Naive B cell (primary cell): ENCODE results near the gene C1orf50. TPM values are rescaled to one million over a fixed set of nuclear protein-coding genes. Genes with fewer than 3 reads are reported as not detected.

Experiments used
- ATAC-seq, 2 donors: fragments of 150-1000 bp; cut with Tn5 transposase; 2 replicates each; pipeline ENCODE4 v1.10.0; 2021; ENCODE audit warnings: low read depth in 2 of 2, mild to moderate bottlenecking in 2 of 2, moderate library complexity in 2 of 2
- DNase-seq: peaks from one replicate; pipeline ENCODE4 v3.0.0; 2022
- H3K27ac Mint-ChIP-seq, 6 donors: one replicate each; pipeline ENCODE4 v1.8.0; 2020 to 2022; ENCODE audit warnings: mild to moderate bottlenecking in 6 of 6, mixed read lengths in 6 of 6, moderate library complexity in 5 of 6, inconsistent platforms in 2 of 6
- H3K27me3 Mint-ChIP-seq, 3 donors: one replicate each; pipeline ENCODE4 v1.8.0; 2021 to 2022; ENCODE audit warnings: mixed read lengths in 3 of 3, mild to moderate bottlenecking in 1 of 3
- H3K36me3 Mint-ChIP-seq, 2 donors: one replicate each; pipeline ENCODE4 v1.8.0; 2020 to 2022; ENCODE audit warnings: mixed read lengths in 2 of 2, inconsistent platforms in 1 of 2, mild to moderate bottlenecking in 1 of 2
- H3K4me1 Mint-ChIP-seq, 3 donors: one replicate each; pipeline ENCODE4 v1.8.0; 2020 to 2022; ENCODE audit warnings: mixed read lengths in 3 of 3, inconsistent platforms in 1 of 3, mild to moderate bottlenecking in 1 of 3, moderate library complexity in 1 of 3
- H3K4me3 Mint-ChIP-seq, 8 donors: one replicate each; pipeline ENCODE4 v1.8.0; 2020 to 2022; ENCODE audit warnings: mild to moderate bottlenecking in 8 of 8, mixed read lengths in 8 of 8, moderate library complexity in 8 of 8, inconsistent platforms in 2 of 8
- H3K9me3 Mint-ChIP-seq, 7 donors: one replicate each; pipeline ENCODE4 v1.8.0; 2020 to 2022; ENCODE audit warnings: mixed read lengths in 7 of 7, mild to moderate bottlenecking in 5 of 7, inconsistent platforms in 2 of 7, moderate library complexity in 1 of 7
- polyA plus RNA-seq, 6 donors: library from polyadenylated mRNA; unstranded; fragments of 300-500 nt; fragmentation: Illumina TruSeq; gene quantifications; one replicate each; pipeline ENCODE4 v1.2.3, GENCODE V29; 2021; ENCODE audit warnings: low read depth in 6 of 6

Gene C1orf50
- polyA plus RNA-seq, 6 donors from 2014 or later: 2.3 to 6.6 (median 4.3) TPM

GRCh38 chr1:42757892-42758275 lies 9.2 kb upstream of the C1orf50 start:
- peak overlapping the region in 1 of 6 donors; percentile 71 for H3K27ac Mint-ChIP-seq
- DNase-seq (no peak), ATAC-seq (no peak)
- no peaks in the 10 kb centered on the region for H3K27me3 Mint-ChIP-seq
- H3K9me3 Mint-ChIP-seq: no peaks in the 10 kb centered on the region
- peaks cover 32 to 43% of the 10 kb centered on the region in 2 donors for H3K36me3 Mint-ChIP-seq
- H3K4me1 Mint-ChIP-seq: peaks cover 14 to 32% (median 27%) of the 10 kb centered on the region in 3 donors
- no peak overlapping the region for H3K4me3 Mint-ChIP-seq

GRCh38 chr1:42758641-42759040 lies 8.4 kb upstream of the C1orf50 start:
- peak overlapping the region; percentile 10 to 89 (median 76) for H3K27ac Mint-ChIP-seq
- peaks cover 28 to 39% of the 10 kb centered on the region in 2 donors for H3K36me3 Mint-ChIP-seq
- no peaks in the 10 kb centered on the region for H3K27me3 Mint-ChIP-seq

GRCh38 chr1:42759114-42759513 lies 7.9 kb upstream of the C1orf50 start:
- Mint-ChIP-seq H3K4me3 (peak overlapping the region in 2 of 8 donors; percentile 51 to 64), H3K27me3 (no peaks in the 10 kb centered on the region), H3K4me1 (peaks cover 14 to 34% (median 27%) of the 10 kb centered on the region in 3 donors), H3K36me3 (peaks cover 23 to 34% of the 10 kb centered on the region in 2 donors), H3K9me3 (no peaks in the 10 kb centered on the region), H3K27ac (peak overlapping the region; percentile 10 to 89 (median 76))
- DNase-seq (no peak), ATAC-seq (peak in 1 of 2 donors; percentile 43)

More at GRCh38 chr1:42758641-42759040, 8.4 kb upstream of the C1orf50 start:
- H3K4me3 Mint-ChIP-seq: peak overlapping the region in 1 of 8 donors; percentile 71
- DNase-seq (no peak), ATAC-seq (peak; percentile 69 to 82)
- no peaks in the 10 kb centered on the region for H3K9me3 Mint-ChIP-seq
- H3K4me1 Mint-ChIP-seq: peaks cover 14 to 33% (median 27%) of the 10 kb centered on the region in 3 donors

GRCh38 chr1:42761567-42761966 lies 5.5 kb upstream of the C1orf50 start:
- ATAC-seq (no peak), DNase-seq (no peak)
- H3K36me3 Mint-ChIP-seq: peaks cover 8 to 12% of the 10 kb centered on the region in 2 donors
- H3K9me3 Mint-ChIP-seq: no peaks in the 10 kb centered on the region
- H3K4me3 Mint-ChIP-seq: no peak overlapping the region
- H3K4me1 Mint-ChIP-seq: peaks cover 14 to 30% (median 27%) of the 10 kb centered on the region in 3 donors
- no peak overlapping the region for H3K27ac Mint-ChIP-seq
- H3K27me3 Mint-ChIP-seq: no peaks in the 10 kb centered on the region

GRCh38 chr1:42762269-42762668 lies 4.8 kb upstream of the C1orf50 start:
- Mint-ChIP-seq H3K4me3 (peak overlapping the region in 1 of 8 donors; percentile 27), H3K27me3 (no peaks in the 10 kb centered on the region), H3K36me3 (peaks cover 4 to 5% of the 10 kb centered on the region in 2 donors), H3K9me3 (no peaks in the 10 kb centered on the region), H3K4me1 (peaks cover 11 to 28% (median 23%) of the 10 kb centered on the region in 3 donors), H3K27ac (peak overlapping the region in 1 of 6 donors; percentile 58)
- DNase-seq: no peak
- ATAC-seq: no peak

GRCh38 chr1:42765269-42765668 lies 1.8 kb upstream of the C1orf50 start:
- Mint-ChIP-seq H3K36me3 (no peaks in the 10 kb centered on the region), H3K4me3 (no peak overlapping the region), H3K4me1 (peaks cover 8 to 25% (median 13%) of the 10 kb centered on the region in 3 donors), H3K9me3 (no peaks in the 10 kb centered on the region), H3K27ac (no peak overlapping the region), H3K27me3 (no peaks in the 10 kb centered on the region)
- DNase-seq: no peak
- no peak for ATAC-seq

- peaks cover 13 to 31% (median 19%) of the 10 kb centered on the region in 3 donors for H3K4me1 Mint-ChIP-seq
- peak; percentile 4 to 5 for ATAC-seq
- peaks cover 0 to 8% of the 10 kb centered on the region in 2 donors for H3K36me3 Mint-ChIP-seq
- no peaks in the 10 kb centered on the region for H3K27me3 Mint-ChIP-seq
- H3K9me3 Mint-ChIP-seq: no peaks in the 10 kb centered on the region
- no peak overlapping the region for H3K4me3 Mint-ChIP-seq
- H3K27ac Mint-ChIP-seq: peak overlapping the region in 5 of 6 donors; percentile 32 to 96 (median 72)
- DNase-seq: peak; percentile 18
These were observed 963 bp upstream of the C1orf50 start for GRCh38 chr1:42765832-42766740.

GRCh38 chr1:42767510-42768000 lies 506 bp downstream of the C1orf50 start:
- Mint-ChIP-seq H3K4me3 (peak overlapping the region in 1 of 8 donors; percentile 97), H3K9me3 (no peaks in the 10 kb centered on the region), H3K27ac (peak overlapping the region in 5 of 6 donors; percentile 89 to 98 (median 96)), H3K36me3 (peaks cover 0 to 8% of the 10 kb centered on the region in 2 donors), H3K4me1 (peaks cover 15 to 29% (median 18%) of the 10 kb centered on the region in 3 donors), H3K27me3 (no peaks in the 10 kb centered on the region)
- no peak for ATAC-seq
- DNase-seq: no peak

GRCh38 chr1:42768172-42768571 lies 1.1 kb downstream of the C1orf50 start:
- DNase-seq (no peak), ATAC-seq (no peak)
- Mint-ChIP-seq H3K27ac (peak overlapping the region in 1 of 6 donors; percentile 95), H3K36me3 (peaks cover 0 to 8% of the 10 kb centered on the region in 2 donors), H3K4me1 (peaks cover 19 to 29% (median 20%) of the 10 kb centered on the region in 3 donors), H3K4me3 (peak overlapping the region in 1 of 8 donors; percentile 97), H3K27me3 (no peaks in the 10 kb centered on the region), H3K9me3 (no peaks in the 10 kb centered on the region)

GRCh38 chr1:42769811-42770210 lies 2.8 kb downstream of the C1orf50 start:
- no peak overlapping the region for H3K27ac Mint-ChIP-seq
- peaks cover under 1 to 8% of the 10 kb centered on the region in 2 donors for H3K36me3 Mint-ChIP-seq
- peaks cover 20 to 29% (median 23%) of the 10 kb centered on the region in 3 donors for H3K4me1 Mint-ChIP-seq
- H3K27me3 Mint-ChIP-seq: no peaks in the 10 kb centered on the region
- no peaks in the 10 kb centered on the region for H3K9me3 Mint-ChIP-seq
- peak overlapping the region in 2 of 8 donors; percentile 35 to 47 for H3K4me3 Mint-ChIP-seq
- DNase-seq (no peak), ATAC-seq (no peak)

- no peak overlapping the region for H3K4me3 Mint-ChIP-seq
- no peaks in the 10 kb centered on the region for H3K27me3 Mint-ChIP-seq
- H3K9me3 Mint-ChIP-seq: no peaks in the 10 kb centered on the region
- H3K27ac Mint-ChIP-seq: peak overlapping the region in 1 of 6 donors; percentile 77
- no peak for DNase-seq
- H3K36me3 Mint-ChIP-seq: peaks cover 16 to 27% of the 10 kb centered on the region in 2 donors
- H3K4me1 Mint-ChIP-seq: peaks cover 25 to 29% (median 26%) of the 10 kb centered on the region in 3 donors
- no peak for ATAC-seq
These were observed 6.4 kb downstream of the C1orf50 start for GRCh38 chr1:42773420-42773819.

GRCh38 chr1:42774928-42775526 lies 8.0 kb downstream of the C1orf50 start:
- Mint-ChIP-seq H3K27ac (peak overlapping the region in 1 of 6 donors; percentile 33), H3K4me1 (peaks cover 17 to 31% (median 22%) of the 10 kb centered on the region in 3 donors), H3K4me3 (no peak overlapping the region), H3K27me3 (no peaks in the 10 kb centered on the region), H3K36me3 (peaks cover 19 to 27% of the 10 kb centered on the region in 2 donors), H3K9me3 (no peaks in the 10 kb centered on the region)
- ATAC-seq (no peak), DNase-seq (no peak)

GRCh38 chr1:42776502-42776901 lies 9.5 kb downstream of the C1orf50 start:
- no peak overlapping the region for H3K27ac Mint-ChIP-seq
- ATAC-seq: no peak
- H3K4me1 Mint-ChIP-seq: peaks cover 11 to 25% (median 20%) of the 10 kb centered on the region in 3 donors
- H3K9me3 Mint-ChIP-seq: no peaks in the 10 kb centered on the region
- DNase-seq: no peak
- H3K4me3 Mint-ChIP-seq: no peak overlapping the region
- peaks cover 19 to 35% of the 10 kb centered on the region in 2 donors for H3K36me3 Mint-ChIP-seq
- H3K27me3 Mint-ChIP-seq: no peaks in the 10 kb centered on the region
